RWPE1 (cell line): ENCODE data around the gene ST8SIA2.

ENCODE experiments used
- CTCF ChIA-PET: fragments of 350-600 bp; sonication (Branson Sonifier 250); formaldehyde crosslinking; extraction: SDS; loops from one replicate; lab custom pipeline; 2021; lab: Yijun Ruan, JAX
- POLR2A ChIA-PET: fragments of 400-600 bp; formaldehyde crosslinking; extraction: SDS; loops from one replicate; lab custom pipeline; 2020; ENCODE audit warnings: antibody characterized with exemption; ENCODE audit not compliant: low non-redundant PET; lab: Yijun Ruan, JAX
- DNase-seq: peaks from one replicate; pipeline ENCODE4 v3.0.0; 2012; ENCODE audit warnings: low spot score
- H3K27ac ChIP-seq: fragments of 450-650 bp; 2 replicates; pipeline ENCODE4 v1.5.1; 2017
- TF ChIP-seq, protein P1 (sequence below): fragments of 450-650 bp; conservative IDR thresholded peaks from 2 replicates; pipeline ENCODE4 v1.5.1; 2017; ENCODE audit warnings: low read depth, mild to moderate bottlenecking

Gene ST8SIA2

DNA sequence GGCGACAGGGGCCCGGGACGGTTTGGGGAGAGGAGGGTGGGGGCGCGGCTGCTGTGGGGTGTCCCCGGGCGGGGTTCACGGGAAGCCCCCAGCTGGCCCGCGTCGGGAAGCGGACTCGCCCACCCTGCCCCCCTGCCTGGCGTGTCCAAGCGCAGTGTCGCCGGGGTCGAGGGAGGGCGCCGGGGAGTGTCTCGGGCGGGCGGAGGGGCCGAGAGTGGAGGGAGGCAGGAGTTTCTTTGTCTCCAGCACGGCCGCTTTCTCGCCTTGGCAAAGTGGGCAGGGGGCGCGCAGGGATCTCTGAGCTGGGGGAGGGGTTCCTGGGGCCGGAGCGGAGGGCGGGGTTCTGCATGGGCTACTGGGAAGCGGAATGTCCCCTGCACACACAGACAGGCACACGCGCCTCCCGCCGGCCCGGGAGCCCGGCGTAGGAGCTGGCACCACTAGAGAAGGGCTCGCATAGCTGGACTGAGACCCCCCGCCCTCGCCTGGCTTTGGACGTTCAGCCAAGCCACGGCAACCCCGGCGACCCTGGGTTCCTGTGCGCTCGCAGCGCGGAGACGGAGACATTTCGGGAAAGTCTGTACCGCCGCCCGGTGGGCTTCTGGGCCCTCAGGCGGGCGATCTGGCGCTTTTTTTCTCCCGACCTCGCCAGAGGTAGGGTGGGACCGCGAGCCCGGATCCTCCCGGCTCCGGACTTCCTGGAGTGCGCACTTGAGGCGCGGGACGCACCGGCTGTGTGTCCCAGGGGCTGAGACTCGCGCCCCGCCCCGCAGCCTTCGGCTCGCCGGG, 822 bp downstream of the ST8SIA2 start:
- H3K27ac ChIP-seq, result no peak overlapping the region
- TF ChIP-seq, protein P1, sequence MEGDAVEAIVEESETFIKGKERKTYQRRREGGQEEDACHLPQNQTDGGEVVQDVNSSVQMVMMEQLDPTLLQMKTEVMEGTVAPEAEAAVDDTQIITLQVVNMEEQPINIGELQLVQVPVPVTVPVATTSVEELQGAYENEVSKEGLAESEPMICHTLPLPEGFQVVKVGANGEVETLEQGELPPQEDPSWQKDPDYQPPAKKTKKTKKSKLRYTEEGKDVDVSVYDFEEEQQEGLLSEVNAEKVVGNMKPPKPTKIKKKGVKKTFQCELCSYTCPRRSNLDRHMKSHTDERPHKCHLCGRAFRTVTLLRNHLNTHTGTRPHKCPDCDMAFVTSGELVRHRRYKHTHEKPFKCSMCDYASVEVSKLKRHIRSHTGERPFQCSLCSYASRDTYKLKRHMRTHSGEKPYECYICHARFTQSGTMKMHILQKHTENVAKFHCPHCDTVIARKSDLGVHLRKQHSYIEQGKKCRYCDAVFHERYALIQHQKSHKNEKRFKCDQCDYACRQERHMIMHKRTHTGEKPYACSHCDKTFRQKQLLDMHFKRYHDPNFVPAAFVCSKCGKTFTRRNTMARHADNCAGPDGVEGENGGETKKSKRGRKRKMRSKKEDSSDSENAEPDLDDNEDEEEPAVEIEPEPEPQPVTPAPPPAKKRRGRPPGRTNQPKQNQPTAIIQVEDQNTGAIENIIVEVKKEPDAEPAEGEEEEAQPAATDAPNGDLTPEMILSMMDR, result no peak
- ChIA-PET CTCF (interaction anchor here (1.0 kb wide), 1 partner anchor 320 kb away, joined by 3 read pairs; no protein-coding TSS in a partner anchor), POLR2A (no interaction called here)
- no peak for DNase-seq

DNA sequence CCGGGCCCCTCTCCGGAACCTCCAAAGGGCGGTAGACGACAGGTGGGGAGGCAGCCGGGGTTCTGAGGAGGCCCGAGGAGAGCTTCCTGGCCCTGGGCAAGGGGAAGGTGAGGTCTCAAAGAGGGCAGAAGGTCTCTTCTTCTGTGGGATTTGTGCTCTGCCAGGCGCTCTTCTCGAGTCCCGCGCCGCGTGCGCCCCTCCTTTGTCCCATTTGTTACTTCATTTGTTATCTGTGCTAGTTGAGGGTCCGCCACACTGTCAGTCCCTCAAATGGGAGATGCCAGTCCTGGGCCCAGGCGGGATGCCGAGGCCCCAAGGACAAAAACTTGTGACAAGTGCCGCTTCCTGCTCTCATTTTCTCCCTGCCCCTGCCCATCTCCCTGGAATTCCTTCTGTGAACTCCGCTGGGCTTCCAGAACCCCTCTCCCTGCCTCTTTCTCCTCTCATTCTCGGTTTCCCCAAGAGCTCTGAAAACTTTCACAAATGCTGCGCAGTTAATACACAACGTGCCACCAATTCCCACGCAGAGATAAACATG, 1.5 kb downstream of the ST8SIA2 start:
- POLR2A ChIA-PET, result no interaction called here
- TF ChIP-seq, protein P1, result no peak
- no peak overlapping the region for H3K27ac ChIP-seq
- DNase-seq, result no peak
- CTCF ChIA-PET, result no interaction called here

DNA sequence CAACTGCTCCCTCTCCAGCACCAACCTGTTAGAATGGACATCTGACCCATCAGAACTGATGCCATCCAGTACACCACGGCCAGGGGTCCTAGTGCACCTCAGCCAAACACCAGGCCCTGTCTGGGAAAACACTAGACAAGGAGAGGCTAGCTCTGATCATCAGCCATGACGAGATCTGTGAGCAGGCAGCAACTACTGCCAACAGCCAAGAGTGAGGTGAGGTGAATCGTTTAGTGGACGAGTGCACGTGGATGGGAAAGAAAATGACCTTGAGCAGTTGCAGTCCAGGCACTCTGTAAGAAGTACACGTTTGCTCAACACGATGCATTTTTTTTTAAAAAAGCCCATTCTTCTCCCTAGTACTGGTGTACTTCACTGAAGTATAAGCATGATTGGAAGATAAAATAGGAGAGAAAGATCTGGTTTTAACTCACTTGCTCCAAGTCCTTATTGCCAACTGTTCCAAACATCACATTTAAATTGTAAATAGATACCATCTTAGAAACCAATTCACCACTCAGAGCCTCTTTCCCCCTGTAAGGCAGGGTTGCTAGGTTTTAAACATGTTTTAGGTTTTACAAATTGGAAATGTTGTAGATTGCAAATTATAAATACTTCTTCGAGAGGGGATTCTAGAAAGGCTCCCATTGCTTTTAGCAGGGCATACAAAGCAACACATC, 5.7 kb downstream of the ST8SIA2 start:
- no peak for DNase-seq
- ChIA-PET POLR2A (no interaction called here), CTCF (no interaction called here)
- H3K27ac ChIP-seq, result no peak overlapping the region
- TF ChIP-seq, protein P1, result no peak

DNA sequence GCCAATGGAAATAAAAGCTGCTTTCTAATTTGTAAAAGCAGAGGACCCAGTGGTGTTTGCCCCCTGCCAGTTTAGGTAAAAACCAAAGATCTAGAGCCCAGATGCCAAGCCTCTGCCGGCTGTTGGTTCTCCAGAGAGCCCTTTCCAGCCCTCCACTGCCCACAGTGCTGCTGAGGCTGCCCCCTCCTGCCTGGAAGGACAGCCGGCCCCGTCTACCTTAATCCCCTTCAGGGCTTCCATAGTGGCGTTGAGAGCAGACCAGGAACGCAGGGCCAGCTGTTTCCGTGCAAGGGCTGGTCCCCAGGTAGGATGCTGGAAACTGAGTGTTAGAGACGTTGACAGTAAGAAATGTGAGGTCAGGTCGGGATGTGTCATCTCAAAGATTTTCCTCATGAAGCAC, 6.9 kb downstream of the ST8SIA2 start:
- ChIA-PET CTCF (no interaction called here), POLR2A (no interaction called here)
- no peak for DNase-seq
- TF ChIP-seq, protein P1, result no peak
- no peak overlapping the region for H3K27ac ChIP-seq

DNA sequence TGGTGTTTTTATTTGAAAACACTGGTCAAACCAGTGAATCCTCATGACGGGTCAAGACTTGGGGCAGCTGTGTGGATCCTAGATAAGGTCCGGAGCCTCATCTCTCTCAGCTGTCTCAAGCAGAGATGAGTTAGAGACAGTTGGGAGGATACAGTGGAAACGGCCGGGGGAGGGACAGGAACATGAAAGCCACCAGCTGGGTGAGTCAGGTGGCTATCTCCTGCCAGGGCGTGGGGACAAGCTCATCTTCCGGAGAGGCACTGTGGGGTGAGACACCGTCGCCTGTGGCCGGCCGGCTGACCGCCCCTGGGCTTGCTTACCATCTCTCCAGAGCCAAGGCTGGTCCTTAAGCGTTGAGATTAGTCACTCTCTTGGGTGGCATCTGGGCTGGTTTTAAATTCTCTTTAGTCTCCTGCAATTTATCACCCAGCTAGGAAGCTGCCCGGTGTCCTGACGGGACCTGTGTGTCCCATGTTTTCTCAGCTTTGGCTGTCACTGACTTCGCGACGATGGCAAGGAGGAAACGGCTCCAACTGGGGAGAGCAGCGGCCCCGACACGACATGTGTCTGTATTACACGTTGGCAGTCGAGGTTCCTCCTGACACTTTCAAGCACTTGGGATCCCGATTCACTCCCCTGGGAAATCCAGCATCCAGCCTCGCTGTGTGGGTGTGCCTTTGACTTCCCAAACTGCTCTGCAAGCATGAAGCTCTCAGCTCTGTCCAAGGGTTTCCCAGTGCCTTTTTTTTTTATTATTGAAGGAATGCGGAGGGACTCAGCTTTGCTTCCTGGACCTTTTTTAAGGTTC, 7.5 kb downstream of the ST8SIA2 start:
- POLR2A ChIA-PET, result no interaction called here
- CTCF ChIA-PET, result no interaction called here

More for the DNA sequence above, 7.5 kb downstream of the ST8SIA2 start:
- no peak overlapping the region for H3K27ac ChIP-seq
- DNase-seq, result no peak
- TF ChIP-seq, protein P1, result no peak
